Measurements from ENCODE around the gene NCDN. TPM values are rescaled to one million over a fixed set of nuclear protein-coding genes. Genes with fewer than 3 reads are reported as not detected.

The NCDN gene
- total RNA-seq, 2 donors from 2014 or later: 14.3 to 20.1 TPM

- DNase-seq (peak; percentile 71 to 78 (median 72)), ATAC-seq (peak; percentile 76)
- Histone ChIP-seq H3K4me1 (peaks cover 13% of the 10 kb centered on the region), H3K27ac (no peak overlapping the region), H3K27me3 (no peaks in the 10 kb centered on the region), H3K36me3 (replicated peaks in 1 of 2; ENCODE audit: insufficient read depth in 1 of 2, low read depth in 2 of 2) (no peaks in the 10 kb centered on the region), H3K4me3 (no peak overlapping the region), H3K9me3 (no peaks in the 10 kb centered on the region)
- TF ChIP-seq POLR2A (IDR thresholded peaks at IDR 0.05) (no peak), CTCF (IDR thresholded peaks at IDR 0.05) (peak; percentile 65 to 91 (median 89))
- WGBS, 2 donors: 15 to 24% methylated on average over 4 of the region's 4 CpGs
- intact Hi-C loops (cut with DNase I): loop anchor here (5.0 kb wide), 2 partner anchors 117 to 203 kb away; no protein-coding TSS in a partner anchor
These were observed 11.4 kb downstream of the NCDN start for GRCh38 chr1:35568975-35569395.

- TF ChIP-seq CTCF (IDR thresholded peaks at IDR 0.05): no peak
- Histone ChIP-seq H3K9me3 (no peaks in the 10 kb centered on the region), H3K4me1 (peaks cover 13% of the 10 kb centered on the region), H3K27me3 (no peaks in the 10 kb centered on the region), H3K4me3 (no peak overlapping the region), H3K36me3 (replicated peaks in 1 of 2; ENCODE audit: insufficient read depth in 1 of 2, low read depth in 2 of 2) (no peaks in the 10 kb centered on the region), H3K27ac (no peak overlapping the region)
- ATAC-seq (no peak), DNase-seq (no peak)
- 71 to 78% methylated on average over 1 of the region's 1 CpG for WGBS, 2 donors
- intact Hi-C loops (cut with DNase I): loop anchor here (5.0 kb wide), 4 partner anchors 118 to 202 kb away; no protein-coding TSS in a partner anchor
These were observed 12.3 kb downstream of the NCDN start for GRCh38 chr1:35569936-35570335.

DNA sequence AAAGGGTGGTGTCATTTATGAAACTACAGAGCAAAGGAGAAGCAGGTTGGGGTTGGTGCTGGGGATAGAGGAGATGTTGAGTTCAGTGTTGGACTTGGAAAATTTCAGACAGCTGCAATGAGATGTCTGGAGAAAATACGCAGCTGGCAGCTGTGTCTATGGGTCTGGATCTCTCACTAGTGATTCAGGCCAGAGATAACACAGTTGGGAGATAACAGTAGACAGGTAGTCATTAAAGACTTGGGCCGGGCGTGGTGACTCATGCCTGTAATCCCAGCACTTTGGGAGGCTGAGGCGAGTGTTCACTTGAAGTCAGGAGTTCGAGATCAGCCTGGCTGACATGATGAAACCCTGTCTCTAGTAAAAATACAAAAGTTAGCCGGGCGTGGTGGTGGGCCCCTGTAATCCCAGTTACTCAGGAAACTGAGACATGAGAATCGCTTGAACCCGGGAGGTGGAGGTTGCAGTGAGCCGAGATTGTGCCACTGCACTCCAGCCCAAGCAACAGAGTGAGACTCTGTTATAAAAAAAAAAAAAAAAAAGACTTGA is 13.1 kb downstream of the NCDN start:
- Histone ChIP-seq H3K27ac (no peak overlapping the region), H3K36me3 (replicated peaks in 1 of 2; ENCODE audit: insufficient read depth in 1 of 2, low read depth in 2 of 2) (no peaks in the 10 kb centered on the region), H3K9me3 (no peaks in the 10 kb centered on the region), H3K4me3 (no peak overlapping the region), H3K4me1 (peaks cover 13% of the 10 kb centered on the region), H3K27me3 (no peaks in the 10 kb centered on the region)
- 72 to 73% methylated on average over 10 of the region's 10 CpGs for WGBS, 2 donors
- DNase-seq: no peak
- ATAC-seq: no peak
- TF ChIP-seq CTCF (IDR thresholded peaks at IDR 0.05) (no peak), POLR2A (IDR thresholded peaks at IDR 0.05) (no peak)
- intact Hi-C loops (cut with DNase I): loop anchor here (5.0 kb wide), 2 partner anchors 142 to 157 kb away; no protein-coding TSS in a partner anchor

DNA sequence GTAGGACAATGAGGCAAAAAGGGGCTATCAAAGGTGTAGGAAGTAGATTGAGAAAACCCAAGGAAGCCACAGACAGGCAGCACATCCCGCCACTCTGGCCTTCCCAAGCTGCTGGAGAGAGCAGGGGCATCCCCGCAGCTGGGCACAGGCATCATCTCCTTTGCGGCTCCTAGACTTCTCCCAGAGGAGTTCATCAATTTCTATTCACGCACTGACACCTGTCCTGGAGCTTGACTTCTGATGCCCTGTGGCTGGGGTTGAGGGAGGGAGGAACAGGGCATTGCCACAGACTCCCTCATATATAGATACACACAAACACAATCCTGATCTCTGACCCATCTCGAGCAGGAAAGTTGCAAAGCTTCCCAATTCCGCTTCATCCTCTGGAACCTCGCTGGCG is 13.7 kb downstream of the NCDN start:
- H3K36me3 ChIP-seq (replicated peaks in 1 of 2; ENCODE audit: insufficient read depth in 1 of 2, low read depth in 2 of 2): no peaks in the 10 kb centered on the region
- no peaks in the 10 kb centered on the region for H3K9me3 ChIP-seq
- H3K27me3 ChIP-seq: no peaks in the 10 kb centered on the region
- intact Hi-C loops (cut with DNase I): loop anchor here (5.0 kb wide), 2 partner anchors 141 to 156 kb away; no protein-coding TSS in a partner anchor
- H3K4me3 ChIP-seq: no peak overlapping the region
- 85 to 87% methylated on average over 8 of the region's 8 CpGs for WGBS, 2 donors
- TF ChIP-seq CTCF (IDR thresholded peaks at IDR 0.05): no peak
- TF ChIP-seq POLR2A (IDR thresholded peaks at IDR 0.05): no peak
- no peak overlapping the region for H3K27ac ChIP-seq
- peaks cover 13% of the 10 kb centered on the region for H3K4me1 ChIP-seq
- DNase-seq: no peak
- no peak for ATAC-seq

DNA sequence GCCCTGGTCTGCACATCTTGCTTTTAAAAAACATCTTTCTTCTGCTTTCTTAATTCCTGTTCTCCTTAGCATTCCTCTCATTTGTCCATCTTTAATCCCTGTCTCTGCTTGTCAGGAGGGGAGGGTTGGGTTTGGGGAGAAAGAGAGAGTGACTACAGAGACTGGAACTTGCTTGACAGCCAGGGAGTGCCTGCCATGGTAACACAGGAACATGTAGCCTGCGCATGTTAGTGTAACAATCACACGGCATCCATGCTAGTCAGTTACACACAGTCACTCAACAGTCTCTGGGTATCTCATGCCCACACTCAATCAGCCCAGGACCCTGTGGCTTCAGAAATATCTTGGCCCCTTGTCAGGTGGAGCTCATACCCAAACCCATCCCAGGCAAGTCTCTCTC is 14.7 kb downstream of the NCDN start:
- H3K9me3 ChIP-seq: no peaks in the 10 kb centered on the region
- TF ChIP-seq POLR2A (IDR thresholded peaks at IDR 0.05) (no peak), CTCF (IDR thresholded peaks at IDR 0.05) (no peak)
- intact Hi-C loops (cut with DNase I): loop anchor here (5.0 kb wide), 2 partner anchors 140 to 155 kb away; no protein-coding TSS in a partner anchor
- ATAC-seq (no peak), DNase-seq (no peak)
- no peaks in the 10 kb centered on the region for H3K36me3 ChIP-seq (replicated peaks in 1 of 2; ENCODE audit: insufficient read depth in 1 of 2, low read depth in 2 of 2)
- no peaks in the 10 kb centered on the region for H3K27me3 ChIP-seq
- no peak overlapping the region for H3K4me3 ChIP-seq
- no peak overlapping the region for H3K27ac ChIP-seq
- H3K4me1 ChIP-seq: peaks cover 13% of the 10 kb centered on the region
- 85 to 87% methylated on average over 2 of the region's 2 CpGs for WGBS, 2 donors
